Loucy (cell line): ENCODE results near the gene ICAM5.
A peak's percentile ranks its signal among the peaks of the same experiment; 100 is the strongest.

Source experiments
- H2AFZ ChIP-seq: fragments of 200-600 bp; sonication (generic); 2 replicates; pipeline ENCODE4 v1.6.0; 2016; ENCODE audit warnings: antibody characterized with exemption, mild to moderate bottlenecking, low read length, moderate library complexity
- H3F3A ChIP-seq: fragments of 200-600 bp; 2 replicates; pipeline ENCODE4 v1.6.0; 2016; ENCODE audit warnings: antibody characterized with exemption, low read depth, mild to moderate bottlenecking
- H3K27me3 ChIP-seq: fragments of 200-600 bp; sonication (generic); 2 replicates; pipeline ENCODE4 v1.6.1; 2014; ENCODE audit warnings: low read length, mild to moderate bottlenecking; ENCODE audit not compliant: insufficient read depth, poor library complexity, severe bottlenecking
- H3K36me3 ChIP-seq: fragments of 200-600 bp; sonication (generic); 2 replicates; pipeline ENCODE4 v1.6.1; 2016; ENCODE audit warnings: low read length; ENCODE audit not compliant: insufficient read depth
- H3K4me1 ChIP-seq: fragments of 200-600 bp; sonication (generic); 2 replicates; pipeline ENCODE4 v1.5.1; 2014; ENCODE audit warnings: low read length, mild to moderate bottlenecking; ENCODE audit not compliant: insufficient read depth, poor library complexity, severe bottlenecking
- H3K4me2 ChIP-seq: fragments of 200-600 bp; sonication (generic); 2 replicates; pipeline ENCODE4 v1.6.0; 2014; ENCODE audit warnings: antibody characterized with exemption, low read length, low read depth, mild to moderate bottlenecking; ENCODE audit not compliant: poor library complexity, severe bottlenecking
- H3K4me3 ChIP-seq: fragments of 200-600 bp; sonication (generic); 2 replicates; pipeline ENCODE4 v1.5.1; 2014; ENCODE audit warnings: low read length, mild to moderate bottlenecking, mixed read lengths; ENCODE audit not compliant: poor library complexity, severe bottlenecking
- H3K79me2 ChIP-seq: fragments of 200-600 bp; sonication (generic); 2 replicates; pipeline ENCODE4 v1.6.1; 2014; ENCODE audit warnings: low read length; ENCODE audit not compliant: insufficient read depth
- H3K9ac ChIP-seq: fragments of 200-600 bp; sonication (generic); 2 replicates; pipeline ENCODE4 v1.6.0; 2014; ENCODE audit warnings: mild to moderate bottlenecking, low read depth, low read length, moderate library complexity; ENCODE audit not compliant: poor library complexity, severe bottlenecking
- H3K9me2 ChIP-seq: fragments of 200-600 bp; sonication (generic); replicated peaks from 2 replicates; pipeline ENCODE4 v1.6.1; 2016; ENCODE audit warnings: low read depth, low read length, mixed read lengths
- H3K9me3 ChIP-seq: fragments of 200-600 bp; sonication (generic); 2 replicates; pipeline ENCODE4 v1.6.1; 2014; ENCODE audit warnings: mild to moderate bottlenecking, antibody characterized with exemption, low read length, low read depth; ENCODE audit not compliant: insufficient read depth
- H4K20me1 ChIP-seq: fragments of 200-600 bp; sonication (generic); 2 replicates; pipeline ENCODE4 v1.6.0; 2014; ENCODE audit warnings: antibody characterized with exemption, low read length, mild to moderate bottlenecking; ENCODE audit not compliant: insufficient read depth, poor library complexity, severe bottlenecking
- EZH2phosphoT487 ChIP-seq: fragments of 200-600 bp; IDR thresholded peaks from 2 replicates; pipeline ENCODE4 v1.6.1; 2018; ENCODE audit warnings: antibody characterized with exemption, mild to moderate bottlenecking, moderate library complexity, borderline replicate concordance
- TF ChIP-seq, protein P1 (sequence below): fragments of 200-600 bp; sonication (generic); conservative IDR thresholded peaks from 2 replicates; pipeline ENCODE4 v1.5.1; 2014; ENCODE audit warnings: mild to moderate bottlenecking, antibody characterized with exemption, low read length

The ICAM5 gene

GRCh38 chr19:10295305-10295846, 5.6 kb downstream of the ICAM5 start:
- Histone ChIP-seq H3F3A (no peaks in the 10 kb centered on the region), H3K27me3 (no peaks in the 10 kb centered on the region), H2AFZ (no peak overlapping the region), H3K9me3 (no peaks in the 10 kb centered on the region), H3K9ac (no peak overlapping the region), H3K9me2 (no peaks in the 10 kb centered on the region), H4K20me1 (no peaks in the 10 kb centered on the region), H3K4me3 (no peak overlapping the region), H3K4me1 (no peaks in the 10 kb centered on the region), H3K79me2 (no peaks in the 10 kb centered on the region), H3K4me2 (no peak overlapping the region), H3K36me3 (no peaks in the 10 kb centered on the region)
- TF ChIP-seq EZH2phosphoT487: no peak
- TF ChIP-seq, protein P1, sequence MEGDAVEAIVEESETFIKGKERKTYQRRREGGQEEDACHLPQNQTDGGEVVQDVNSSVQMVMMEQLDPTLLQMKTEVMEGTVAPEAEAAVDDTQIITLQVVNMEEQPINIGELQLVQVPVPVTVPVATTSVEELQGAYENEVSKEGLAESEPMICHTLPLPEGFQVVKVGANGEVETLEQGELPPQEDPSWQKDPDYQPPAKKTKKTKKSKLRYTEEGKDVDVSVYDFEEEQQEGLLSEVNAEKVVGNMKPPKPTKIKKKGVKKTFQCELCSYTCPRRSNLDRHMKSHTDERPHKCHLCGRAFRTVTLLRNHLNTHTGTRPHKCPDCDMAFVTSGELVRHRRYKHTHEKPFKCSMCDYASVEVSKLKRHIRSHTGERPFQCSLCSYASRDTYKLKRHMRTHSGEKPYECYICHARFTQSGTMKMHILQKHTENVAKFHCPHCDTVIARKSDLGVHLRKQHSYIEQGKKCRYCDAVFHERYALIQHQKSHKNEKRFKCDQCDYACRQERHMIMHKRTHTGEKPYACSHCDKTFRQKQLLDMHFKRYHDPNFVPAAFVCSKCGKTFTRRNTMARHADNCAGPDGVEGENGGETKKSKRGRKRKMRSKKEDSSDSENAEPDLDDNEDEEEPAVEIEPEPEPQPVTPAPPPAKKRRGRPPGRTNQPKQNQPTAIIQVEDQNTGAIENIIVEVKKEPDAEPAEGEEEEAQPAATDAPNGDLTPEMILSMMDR: no peak

DNA sequence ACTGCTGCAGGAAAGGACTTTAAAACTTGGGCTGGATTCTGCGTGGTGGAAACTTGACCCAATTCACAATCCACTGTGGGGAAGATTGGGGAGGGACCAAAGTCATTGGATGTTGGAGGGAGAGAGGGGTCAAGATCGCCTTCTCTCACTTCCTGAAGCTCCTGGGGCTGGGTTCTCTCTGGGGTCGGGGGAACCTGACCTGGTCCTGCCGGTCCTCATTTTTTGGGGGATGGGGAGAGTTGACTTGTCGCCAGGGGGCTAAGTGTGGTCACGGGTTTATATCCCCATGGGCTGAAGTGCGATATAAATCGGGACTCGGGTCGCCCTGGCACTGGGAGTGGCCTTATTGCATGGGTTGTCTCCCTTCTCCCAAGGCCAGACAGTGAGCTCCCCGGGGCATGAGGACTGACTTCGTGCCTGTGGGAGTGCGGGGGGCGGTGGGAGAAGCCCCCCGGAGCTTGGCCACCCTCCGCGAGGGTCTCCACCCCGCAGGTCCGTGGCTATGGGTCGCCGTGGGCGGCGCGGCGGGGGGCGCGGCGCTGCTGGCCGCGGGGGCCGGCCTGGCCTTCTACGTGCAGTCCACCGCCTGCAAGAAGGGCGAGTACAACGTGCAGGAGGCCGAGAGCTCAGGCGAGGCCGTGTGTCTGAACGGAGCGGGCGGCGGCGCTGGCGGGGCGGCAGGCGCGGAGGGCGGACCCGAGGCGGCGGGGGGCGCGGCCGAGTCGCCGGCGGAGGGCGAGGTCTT, 6.3 kb downstream of the ICAM5 start:
- H2AFZ ChIP-seq: no peak overlapping the region
- H3K4me2 ChIP-seq: no peak overlapping the region
- TF ChIP-seq, protein P1: no peak
- no peak for TF ChIP-seq EZH2phosphoT487
- H3K27me3 ChIP-seq: no peaks in the 10 kb centered on the region
- H3K4me3 ChIP-seq: no peak overlapping the region
- no peaks in the 10 kb centered on the region for H3K4me1 ChIP-seq
- no peaks in the 10 kb centered on the region for H3K9me2 ChIP-seq
- no peaks in the 10 kb centered on the region for H3K79me2 ChIP-seq
- no peaks in the 10 kb centered on the region for H4K20me1 ChIP-seq
- H3K9me3 ChIP-seq: no peaks in the 10 kb centered on the region
- H3F3A ChIP-seq: no peaks in the 10 kb centered on the region
- H3K9ac ChIP-seq: no peak overlapping the region
- no peaks in the 10 kb centered on the region for H3K36me3 ChIP-seq

DNA sequence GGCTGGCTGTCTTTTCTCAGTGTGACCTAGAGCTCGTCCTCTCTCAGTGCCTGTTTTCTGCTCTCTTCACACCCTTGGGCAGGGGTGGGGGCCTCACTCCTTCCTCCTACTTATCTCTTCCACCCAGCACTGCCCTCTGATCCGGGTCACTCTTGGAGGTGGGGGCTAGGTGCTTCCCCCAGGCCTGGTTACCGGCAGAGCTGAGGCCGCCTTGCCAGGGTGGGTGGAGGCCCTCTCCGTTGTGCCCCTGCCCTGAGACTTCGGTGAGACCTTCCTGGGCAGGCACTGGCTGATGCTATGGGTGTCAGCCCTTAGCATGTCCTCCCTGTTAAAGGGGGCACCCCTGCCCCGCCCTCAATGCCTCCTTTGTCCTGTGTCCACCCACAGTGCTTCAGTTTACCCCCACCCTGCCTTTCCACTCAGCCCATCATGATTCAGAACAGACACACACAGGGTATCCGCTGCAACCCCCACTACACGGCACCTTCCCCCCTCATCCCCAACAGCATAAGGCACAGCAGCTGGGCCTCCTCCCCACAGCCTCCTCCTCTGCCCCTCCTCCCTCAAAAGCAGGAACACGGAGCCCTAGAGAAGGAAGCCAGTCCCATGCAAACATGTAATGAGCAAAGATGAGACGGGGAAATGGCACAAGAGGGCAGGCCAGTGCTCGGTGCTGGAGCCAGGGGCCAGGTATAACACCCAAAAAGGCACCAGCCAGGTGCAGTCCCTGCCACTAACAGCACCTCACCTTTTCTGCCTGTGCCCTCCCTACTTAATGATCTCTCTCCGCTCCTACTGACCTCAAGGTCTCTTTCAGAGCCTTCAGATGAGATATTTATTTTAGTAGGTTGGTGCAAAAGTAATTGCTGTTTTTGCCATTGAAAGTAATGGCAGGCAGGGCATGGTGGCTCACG, 10.1 kb downstream of the ICAM5 start:
- H3K9ac ChIP-seq: no peak overlapping the region
- TF ChIP-seq, protein P1: no peak
- TF ChIP-seq EZH2phosphoT487: no peak
- H3K27me3 ChIP-seq: no peaks in the 10 kb centered on the region
- no peak overlapping the region for H3K4me2 ChIP-seq
- peak overlapping the region; percentile 5; the same call in 1 of the 2 replicates for H2AFZ ChIP-seq
- H3K36me3 ChIP-seq: no peaks in the 10 kb centered on the region
- H3K9me3 ChIP-seq: no peaks in the 10 kb centered on the region
- no peaks in the 10 kb centered on the region for H3K9me2 ChIP-seq
- no peaks in the 10 kb centered on the region for H4K20me1 ChIP-seq
- no peaks in the 10 kb centered on the region for H3K4me1 ChIP-seq
- no peak overlapping the region for H3K4me3 ChIP-seq
- H3K79me2 ChIP-seq: no peaks in the 10 kb centered on the region
- H3F3A ChIP-seq: no peaks in the 10 kb centered on the region
